Naive thymus-derived CD4-positive, alpha-beta T cell (primary cell): ENCODE results near the gene GAK. TPM values are rescaled to one million over a fixed set of nuclear protein-coding genes. Genes with fewer than 3 reads are reported as not detected.

Experiments used
- ATAC-seq: fragments of 150-1000 bp; cut with Tn5 transposase; 2 replicates; pipeline ENCODE4 v1.10.0; 2021; ENCODE audit warnings: mild to moderate bottlenecking, moderate library complexity
- CTCF ChIA-PET: fragments of 350-600 bp; sonication (Branson Sonifier 250); formaldehyde crosslinking; loops from one replicate; lab custom pipeline; 2021; ENCODE audit warnings: antibody characterized with exemption; lab: Charles Lee
- POLR2A ChIA-PET: fragments of 350-600 bp; sonication (Branson Sonifier 250); formaldehyde crosslinking; loops from one replicate; lab custom pipeline; 2021; ENCODE audit warnings: antibody characterized with exemption, inconsistent platforms; lab: Charles Lee
- DNase-seq, 9 donors: peaks; one replicate each; pipeline versions ENCODE4 v3.0.0 to v3.0.0-alpha.2; 2020 to 2022; ENCODE audit warnings: mixed read lengths in 1 of 9
- H3K27ac ChIP-seq: one replicate; pipeline ENCODE4 v1.7.0; 2013; ENCODE audit warnings: mild to moderate bottlenecking, low read depth, low read length, moderate library complexity
- H3K27me3 ChIP-seq, 2 donors: one replicate each; pipeline ENCODE4 v1.7.0; 2013; ENCODE audit warnings: low read length in 2 of 2, mild to moderate bottlenecking in 2 of 2, moderate library complexity in 2 of 2; ENCODE audit not compliant: control insufficient read depth in 2 of 2, insufficient read depth in 2 of 2
- H3K36me3 ChIP-seq, 3 experiments: 1 replicate in 2 of 3; 2 replicates in 1 of 3; pipeline ENCODE4 v1.7.0; 2013; ENCODE audit warnings: low read length in 3 of 3, mild to moderate bottlenecking in 3 of 3, moderate library complexity in 1 of 3; ENCODE audit not compliant: insufficient read depth in 3 of 3, control insufficient read depth in 2 of 3
- H3K4me1 ChIP-seq, 2 donors: one replicate each; pipeline ENCODE4 v1.7.0; 2013; ENCODE audit warnings: low read length in 2 of 2, mild to moderate bottlenecking in 2 of 2, moderate library complexity in 1 of 2; ENCODE audit not compliant: control insufficient read depth in 2 of 2, insufficient read depth in 2 of 2
- H3K4me3 ChIP-seq: 2 replicates; pipeline ENCODE4 v1.7.0; 2013; ENCODE audit warnings: mild to moderate bottlenecking, low read length
- H3K9me3 ChIP-seq, 3 experiments: 1 replicate in 2 of 3; 2 replicates in 1 of 3; pipeline ENCODE4 v1.7.0; 2013; ENCODE audit warnings: low read length in 3 of 3; ENCODE audit not compliant: control insufficient read depth in 2 of 3
- H3K27ac Mint-ChIP-seq, 9 donors: one replicate each; pipeline ENCODE4 v1.8.0; 2020 to 2022; ENCODE audit warnings: mixed read lengths in 9 of 9, mild to moderate bottlenecking in 8 of 9, moderate library complexity in 5 of 9, inconsistent platforms in 2 of 9
- H3K27me3 Mint-ChIP-seq, 5 donors: one replicate each; pipeline ENCODE4 v1.8.0; 2021 to 2022; ENCODE audit warnings: mixed read lengths in 5 of 5, mild to moderate bottlenecking in 1 of 5
- H3K36me3 Mint-ChIP-seq, 5 donors: one replicate each; pipeline ENCODE4 v1.8.0; 2020 to 2022; ENCODE audit warnings: mixed read lengths in 5 of 5, mild to moderate bottlenecking in 3 of 5, inconsistent platforms in 1 of 5
- H3K4me1 Mint-ChIP-seq, 7 donors: one replicate each; pipeline ENCODE4 v1.8.0; 2020 to 2022; ENCODE audit warnings: mixed read lengths in 7 of 7, mild to moderate bottlenecking in 3 of 7, inconsistent platforms in 1 of 7
- H3K4me3 Mint-ChIP-seq, 10 donors: one replicate each; pipeline ENCODE4 v1.8.0; 2020 to 2022; ENCODE audit warnings: mild to moderate bottlenecking in 10 of 10, mixed read lengths in 10 of 10, moderate library complexity in 6 of 10, inconsistent platforms in 2 of 10
- H3K9me3 Mint-ChIP-seq, 11 donors: one replicate each; pipeline ENCODE4 v1.8.0; 2020 to 2022; ENCODE audit warnings: mixed read lengths in 11 of 11, mild to moderate bottlenecking in 4 of 11, inconsistent platforms in 1 of 11, moderate library complexity in 1 of 11
- intact Hi-C, 2 donors: fragments of 100-400 bp; cut with micrococcal nuclease; formaldehyde crosslinking; loops; one replicate each; pipeline ENCODE4 v1.15.1; 2023
- polyA plus RNA-seq, 2 donors: library from polyadenylated mRNA; unstranded; fragments of 300-500 nt; fragmentation: Illumina TruSeq; gene quantifications; one replicate each; pipeline ENCODE4 v1.2.3, GENCODE V29; 2021
- total RNA-seq, 6 experiments: library from RNA in 5 of 6; stranded (reverse) in 5 of 6; gene quantifications; 1 replicate in 5 of 6; 2 replicates in 1 of 6; pipeline ENCODE4 v1.2.3 and lab custom pipeline; 2021 to 2026

GAK gene
- total and polyA plus RNA-seq, 7 experiments from 2014 or later = 34.0 to 206 (median 170) TPM

- H3K4me3 Mint-ChIP-seq = no peak overlapping the region
- peaks cover 0 to 2% (median 0%) of the 10 kb centered on the region in 7 donors for H3K4me1 Mint-ChIP-seq
- no peaks in the 10 kb centered on the region for H3K27me3 Mint-ChIP-seq
- POLR2A ChIA-PET = no interaction called here
- H3K27ac ChIP-seq = no peak overlapping the region
- H3K27ac Mint-ChIP-seq = no peak overlapping the region
- H3K4me3 ChIP-seq = no peak overlapping the region
- H3K9me3 ChIP-seq = no peaks in the 10 kb centered on the region
- intact Hi-C loops = no loop called here
- peaks cover 0 to 3% (median 0%) of the 10 kb centered on the region in 11 donors for H3K9me3 Mint-ChIP-seq
- H3K4me1 ChIP-seq = no peaks in the 10 kb centered on the region
- peaks cover 0 to 90% (median 6%) of the 10 kb centered on the region in 3 experiments for H3K36me3 ChIP-seq
- no peak for DNase-seq
- no peak for ATAC-seq
- H3K36me3 Mint-ChIP-seq = peaks cover 0 to 28% (median 11%) of the 10 kb centered on the region in 5 donors
- CTCF ChIA-PET = no interaction called here
- H3K27me3 ChIP-seq = no peaks in the 10 kb centered on the region
Observed at GRCh38 chr4:886244-886643, 45.9 kb downstream of the GAK start.

- CTCF ChIA-PET = no interaction called here
Observed at GRCh38 chr4:885353-885752, 46.8 kb downstream of the GAK start.

GRCh38 chr4:884896-885295 lies 47.2 kb downstream of the GAK start:
- H3K36me3 Mint-ChIP-seq = peaks cover 0 to 30% (median 11%) of the 10 kb centered on the region in 5 donors

More at GRCh38 chr4:885353-885752, 46.8 kb downstream of the GAK start:
- H3K9me3 Mint-ChIP-seq = peaks cover 0 to 3% (median 0%) of the 10 kb centered on the region in 11 donors
- no peak for ATAC-seq
- H3K4me3 Mint-ChIP-seq = no peak overlapping the region
- Histone ChIP-seq H3K4me1 (no peaks in the 10 kb centered on the region), H3K9me3 (no peaks in the 10 kb centered on the region), H3K27me3 (no peaks in the 10 kb centered on the region), H3K4me3 (no peak overlapping the region), H3K36me3 (peaks cover 0 to 89% (median 6%) of the 10 kb centered on the region in 3 experiments), H3K27ac (no peak overlapping the region)
- H3K4me1 Mint-ChIP-seq = peaks cover under 1 to 4% (median 3%) of the 10 kb centered on the region in 7 donors
- POLR2A ChIA-PET = no interaction called here
- no peak for DNase-seq
- intact Hi-C loops = no loop called here
- H3K27ac Mint-ChIP-seq = peak overlapping the region in 1 of 9 donors; percentile 65
- H3K27me3 Mint-ChIP-seq = no peaks in the 10 kb centered on the region
- peaks cover 0 to 27% (median 11%) of the 10 kb centered on the region in 5 donors for H3K36me3 Mint-ChIP-seq

GRCh38 chr4:884259-884658 lies 47.9 kb downstream of the GAK start:
- ChIA-PET CTCF (no interaction called here), POLR2A (no interaction called here)
- H3K27me3 ChIP-seq = no peaks in the 10 kb centered on the region
- peaks cover 0 to 30% (median 13%) of the 10 kb centered on the region in 5 donors for H3K36me3 Mint-ChIP-seq
- no peak overlapping the region for H3K27ac ChIP-seq
- peaks cover 12 to 15% (median 14%) of the 10 kb centered on the region in 7 donors for H3K4me1 Mint-ChIP-seq
- peaks cover 4 to 8% of the 10 kb centered on the region in 2 donors for H3K4me1 ChIP-seq
- peaks cover 0 to 3% (median 0%) of the 10 kb centered on the region in 11 donors for H3K9me3 Mint-ChIP-seq
- intact Hi-C loops = no loop called here
- H3K36me3 ChIP-seq = peaks cover 0 to 78% (median 4%) of the 10 kb centered on the region in 3 experiments
- ATAC-seq = no peak
- no peak overlapping the region for H3K27ac Mint-ChIP-seq
- DNase-seq = no peak
- H3K4me3 Mint-ChIP-seq = no peak overlapping the region
- no peaks in the 10 kb centered on the region for H3K27me3 Mint-ChIP-seq
- no peak overlapping the region for H3K4me3 ChIP-seq
- H3K9me3 ChIP-seq = no peaks in the 10 kb centered on the region

More at GRCh38 chr4:884896-885295, 47.2 kb downstream of the GAK start:
- no peak for DNase-seq
- Mint-ChIP-seq H3K27ac (peak overlapping the region in 1 of 9 donors; percentile 65), H3K27me3 (no peaks in the 10 kb centered on the region), H3K4me1 (peaks cover 5 to 8% (median 7%) of the 10 kb centered on the region in 7 donors), H3K4me3 (no peak overlapping the region), H3K9me3 (peaks cover 0 to 3% (median 0%) of the 10 kb centered on the region in 11 donors)
- intact Hi-C loops = no loop called here
- no peaks in the 10 kb centered on the region for H3K9me3 ChIP-seq
- H3K36me3 ChIP-seq = peaks cover 0 to 84% (median 6%) of the 10 kb centered on the region in 3 experiments
- ChIA-PET CTCF (no interaction called here), POLR2A (no interaction called here)
- H3K4me1 ChIP-seq = peaks cover 2 to 3% of the 10 kb centered on the region in 2 donors
- no peaks in the 10 kb centered on the region for H3K27me3 ChIP-seq
- H3K4me3 ChIP-seq = no peak overlapping the region
- H3K27ac ChIP-seq = no peak overlapping the region
- ATAC-seq = no peak

GRCh38 chr4:883377-884095 lies 48.6 kb downstream of the GAK start:
- H3K4me1 Mint-ChIP-seq = peaks cover 17 to 22% (median 21%) of the 10 kb centered on the region in 7 donors
- no peaks in the 10 kb centered on the region for H3K27me3 Mint-ChIP-seq
- peaks cover 0 to 3% (median 0%) of the 10 kb centered on the region in 11 donors for H3K9me3 Mint-ChIP-seq
- ATAC-seq (no peak), DNase-seq (no peak)
- H3K4me3 Mint-ChIP-seq = no peak overlapping the region
- Histone ChIP-seq H3K4me3 (no peak overlapping the region), H3K27ac (no peak overlapping the region), H3K4me1 (peaks cover 10 to 15% of the 10 kb centered on the region in 2 donors), H3K9me3 (no peaks in the 10 kb centered on the region), H3K36me3 (peaks cover 0 to 70% (median 0%) of the 10 kb centered on the region in 3 experiments), H3K27me3 (no peaks in the 10 kb centered on the region)
- ChIA-PET CTCF (no interaction called here), POLR2A (no interaction called here)
- peaks cover 0 to 31% (median 16%) of the 10 kb centered on the region in 5 donors for H3K36me3 Mint-ChIP-seq
- intact Hi-C loops = no loop called here
- H3K27ac Mint-ChIP-seq = peak overlapping the region in 1 of 9 donors; percentile 25

- peaks cover 0 to 62% (median 0%) of the 10 kb centered on the region in 3 experiments for H3K36me3 ChIP-seq
- H3K4me1 ChIP-seq = peaks cover 15 to 21% of the 10 kb centered on the region in 2 donors
- ATAC-seq (no peak), DNase-seq (no peak)
- H3K27ac ChIP-seq = no peak overlapping the region
- ChIA-PET CTCF (no interaction called here), POLR2A (no interaction called here)
- Mint-ChIP-seq H3K4me3 (no peak overlapping the region), H3K36me3 (peaks cover 0 to 27% (median 12%) of the 10 kb centered on the region in 5 donors), H3K27ac (no peak overlapping the region), H3K27me3 (no peaks in the 10 kb centered on the region), H3K4me1 (peaks cover 20 to 30% (median 27%) of the 10 kb centered on the region in 7 donors), H3K9me3 (peaks cover 0 to 3% (median 0%) of the 10 kb centered on the region in 11 donors)
- H3K9me3 ChIP-seq = no peaks in the 10 kb centered on the region
- no peak overlapping the region for H3K4me3 ChIP-seq
- intact Hi-C loops = no loop called here
- no peaks in the 10 kb centered on the region for H3K27me3 ChIP-seq
Observed at GRCh38 chr4:882646-883045, 49.5 kb downstream of the GAK start.
